Measurements from ENCODE around the gene IRGC.

GRCh38 chr19:43731846-43732245, 16.0 kb downstream of the IRGC start:
- TF ChIP-seq REST (tag by site-specific recombination; IDR thresholded peaks at IDR 0.05) (no peak), ZNF791 (tag by site-specific recombination; IDR thresholded peaks at IDR 0.05) (no peak), ZNF202 (tag by site-specific recombination; IDR thresholded peaks at IDR 0.05; ENCODE audit: borderline replicate concordance) (no peak), PBX3 (CRISPR knock-in tag; IDR thresholded peaks at IDR 0.05) (no peak), ZNF19 (tag by site-specific recombination; IDR thresholded peaks at IDR 0.05; ENCODE audit: low read depth) (no peak), ZBTB7A (tag by site-specific recombination; IDR thresholded peaks at IDR 0.05; ENCODE audit: low read depth) (no peak), CTCF (tag by site-specific recombination; IDR thresholded peaks at IDR 0.05) (no peak), ATF2 (tag by site-specific recombination; IDR thresholded peaks at IDR 0.05; ENCODE audit: low read depth) (no peak)
